Thyroid gland (tissue), 4 donors: ENCODE measurements around the gene DAZL.

Source experiments
- CTCF ChIP-seq, 6 experiments: fragments of 200-600 bp in 3 of 6; fragments of 450-650 bp in 3 of 6; sonication (generic) in 3 of 6; IDR thresholded peaks; one replicate each; pipeline ENCODE4 v1.5.1; 2016 to 2019; ENCODE audit warnings: antibody characterized with exemption in 6 of 6, mild to moderate bottlenecking in 2 of 6, inconsistent platforms in 1 of 6, moderate library complexity in 1 of 6
- POLR2A ChIP-seq, 2 donors: fragments of 450-650 bp; IDR thresholded peaks; one replicate each; pipeline ENCODE4 v1.6.1; 2017; ENCODE audit warnings: antibody characterized with exemption in 2 of 2, mild to moderate bottlenecking in 2 of 2, moderate library complexity in 1 of 2

GRCh38 chr3:16654976-16655375 lies 49.8 kb upstream of the DAZL start:
- TF ChIP-seq CTCF (IDR thresholded peaks at IDR 0.05) (no peak), POLR2A (IDR thresholded peaks at IDR 0.05) (no peak)
